Psoas muscle (tissue), 8 donors: Measurements from ENCODE around the gene BARHL1. TPM values are rescaled to one million over a fixed set of nuclear protein-coding genes. Genes with fewer than 3 reads are reported as not detected.

Experiments used
- ATAC-seq, 4 donors: fragments of 200-7000 bp; cut with Tn5 transposase; one replicate each; pipeline ENCODE4 v1.9.1; 2020; ENCODE audit warnings: moderate library complexity in 3 of 4, mild to moderate bottlenecking in 2 of 4
- DNase-seq, 2 donors: peaks; one replicate each; pipeline ENCODE4 v3.0.0-alpha.2; 2020
- H3K27ac ChIP-seq: fragments of 200-600 bp; one replicate; pipeline ENCODE4 v1.8.0; 2022
- H3K27me3 ChIP-seq, 3 donors: fragments of 200-600 bp in 1 of 3; one replicate each; pipeline versions ENCODE4 v1.6.1 to v1.8.0; 2013 to 2022; ENCODE audit warnings: low read length in 2 of 3, mild to moderate bottlenecking in 2 of 3, moderate library complexity in 1 of 3; ENCODE audit not compliant: insufficient read depth in 3 of 3
- H3K36me3 ChIP-seq, 2 donors: fragments of 200-600 bp in 1 of 2; one replicate each; pipeline versions ENCODE4 v1.6.1 to v1.8.0; 2013 to 2022; ENCODE audit warnings: low read depth in 1 of 2, mild to moderate bottlenecking in 1 of 2, moderate library complexity in 1 of 2; ENCODE audit not compliant: insufficient read depth in 1 of 2
- H3K4me1 ChIP-seq: fragments of 200-600 bp; one replicate; pipeline ENCODE4 v1.8.0; 2022
- H3K4me3 ChIP-seq: fragments of 200-600 bp; one replicate; pipeline ENCODE4 v1.8.0; 2022; ENCODE audit warnings: mild to moderate bottlenecking
- H3K9me3 ChIP-seq: fragments of 200-600 bp; one replicate; pipeline ENCODE4 v1.8.0; 2022
- CTCF ChIP-seq: fragments of 200-600 bp; IDR thresholded peaks from one replicate; pipeline ENCODE4 v1.8.0; 2022; ENCODE audit warnings: antibody characterized with exemption
- WGBS, 3 donors: extraction: QIAGEN DNeasy Blood & Tissue Kit; methylation state at CpG; one replicate each; pipeline versions ENCODE4 v1.1.6 to v1.1.7; 2013; 5-methylcytosine and 5-hydroxymethylcytosine counted together
- intact Hi-C, 2 donors: fragments of 100-400 bp; cut with DNase I; formaldehyde crosslinking; loops; one replicate each; pipeline versions ENCODE4 v1.11.0 to v1.14.2; 2022
- polyA plus RNA-seq, 3 donors: library from polyadenylated mRNA; stranded (reverse); fragments of 200-250 nt; gene quantifications; one replicate each; pipeline ENCODE4 v1.2.3, GENCODE V29; 2013
- total RNA-seq, 4 donors: library from RNA; stranded (reverse); fragmentation: NEBNext Ultra II Directional in 2 of 4; extraction: Animal tissue kit (Norgen Biotek cat#: 25700) in 2 of 4; gene quantifications; one replicate each; pipeline versions ENCODE4 v1.2.1 to v1.2.4, GENCODE V29; 2021 to 2023
- donor health status: healthy with polysubstance abuse.
- donor health status: DM: no; HTN: no; CAD: no; lungs with moderate emphysema.
- donor health status: Bipolar disorder and iron deficiency.
- donor health status: healthy.
- donor health status: DM: yes; HTN: yes; CAD: no.
- donor health status: DM: no; HTN: no; CAD: no.
- donor health status: DM: no; HTN: no; CAD: no.
- donor health status: DM: yes; HTN: yes; CAD: no.

BARHL1 gene
- total and polyA plus RNA-seq, 7 donors: not detected

GRCh38 chr9:132547436-132547835 lies 35.0 kb upstream of the BARHL1 start:
- ATAC-seq (no peak), DNase-seq (no peak)
- Histone ChIP-seq H3K9me3 (no peaks in the 10 kb centered on the region), H3K4me3 (no peak overlapping the region), H3K27me3 (peaks cover 0 to 56% (median 9%) of the 10 kb centered on the region in 3 donors), H3K36me3 (no peaks in the 10 kb centered on the region), H3K4me1 (no peaks in the 10 kb centered on the region), H3K27ac (no peak overlapping the region)
- intact Hi-C loops: no loop called here
- 79 to 87% (median 83%) methylated on average over 13 of the region's 13 CpGs for WGBS, 3 donors
- no peak for TF ChIP-seq CTCF

- H3K4me1 ChIP-seq: no peaks in the 10 kb centered on the region
- H3K4me3 ChIP-seq: no peak overlapping the region
- ATAC-seq (no peak), DNase-seq (peak in 1 of 2 donors; percentile 13)
- H3K9me3 ChIP-seq: no peaks in the 10 kb centered on the region
- H3K27me3 ChIP-seq: peaks cover 0 to 63% (median 9%) of the 10 kb centered on the region in 3 donors
- TF ChIP-seq CTCF: no peak
- no peak overlapping the region for H3K27ac ChIP-seq
- H3K36me3 ChIP-seq: no peaks in the 10 kb centered on the region
- WGBS, 3 donors: 67 to 72% (median 70%) methylated on average over 21 of the region's 21 CpGs
- intact Hi-C loops: no loop called here
These were observed 34.3 kb upstream of the BARHL1 start for GRCh38 chr9:132547976-132548730.

- WGBS, 3 donors: 45 to 49% (median 45%) methylated on average over 17 of the region's 17 CpGs
- Histone ChIP-seq H3K27ac (no peak overlapping the region), H3K27me3 (peaks cover 0 to 71% (median 9%) of the 10 kb centered on the region in 3 donors), H3K9me3 (no peaks in the 10 kb centered on the region), H3K4me3 (no peak overlapping the region), H3K36me3 (no peaks in the 10 kb centered on the region), H3K4me1 (no peaks in the 10 kb centered on the region)
- no peak for TF ChIP-seq CTCF
- ATAC-seq (no peak), DNase-seq (peak in 1 of 2 donors; percentile 8)
- intact Hi-C loops: no loop called here
These were observed 33.4 kb upstream of the BARHL1 start for GRCh38 chr9:132548751-132549640.

GRCh38 chr9:132551556-132551955 lies 30.9 kb upstream of the BARHL1 start:
- peaks cover 0 to 70% (median 8%) of the 10 kb centered on the region in 3 donors for H3K27me3 ChIP-seq
- 54 to 57% (median 55%) methylated on average over 13 of the region's 13 CpGs for WGBS, 3 donors
- ATAC-seq: no peak
- peak in 1 of 2 donors; percentile 28 for DNase-seq
- H3K36me3 ChIP-seq: no peaks in the 10 kb centered on the region
- no peak overlapping the region for H3K4me3 ChIP-seq
- intact Hi-C loops: no loop called here
- H3K9me3 ChIP-seq: no peaks in the 10 kb centered on the region
- TF ChIP-seq CTCF: no peak
- H3K27ac ChIP-seq: no peak overlapping the region
- H3K4me1 ChIP-seq: no peaks in the 10 kb centered on the region
